Naive thymus-derived CD4-positive, alpha-beta T cell (primary cell): ENCODE data around the gene FSD1L. TPM values are rescaled to one million over a fixed set of nuclear protein-coding genes. Genes with fewer than 3 reads are reported as not detected.

Experiments used
- ATAC-seq: fragments of 150-1000 bp; cut with Tn5 transposase; 2 replicates; pipeline ENCODE4 v1.10.0; 2021; ENCODE audit warnings: mild to moderate bottlenecking, moderate library complexity
- CTCF ChIA-PET: fragments of 350-600 bp; sonication (Branson Sonifier 250); formaldehyde crosslinking; loops from one replicate; lab custom pipeline; 2021; ENCODE audit warnings: antibody characterized with exemption; lab: Charles Lee
- POLR2A ChIA-PET: fragments of 350-600 bp; sonication (Branson Sonifier 250); formaldehyde crosslinking; loops from one replicate; lab custom pipeline; 2021; ENCODE audit warnings: antibody characterized with exemption, inconsistent platforms; lab: Charles Lee
- DNase-seq, 9 donors: peaks; one replicate each; pipeline versions ENCODE4 v3.0.0 to v3.0.0-alpha.2; 2020 to 2022; ENCODE audit warnings: mixed read lengths in 1 of 9
- H3K27ac ChIP-seq: one replicate; pipeline ENCODE4 v1.7.0; 2013; ENCODE audit warnings: mild to moderate bottlenecking, low read depth, low read length, moderate library complexity
- H3K27me3 ChIP-seq, 2 donors: one replicate each; pipeline ENCODE4 v1.7.0; 2013; ENCODE audit warnings: low read length in 2 of 2, mild to moderate bottlenecking in 2 of 2, moderate library complexity in 2 of 2; ENCODE audit not compliant: control insufficient read depth in 2 of 2, insufficient read depth in 2 of 2
- H3K36me3 ChIP-seq, 3 experiments: 1 replicate in 2 of 3; 2 replicates in 1 of 3; pipeline ENCODE4 v1.7.0; 2013; ENCODE audit warnings: low read length in 3 of 3, mild to moderate bottlenecking in 3 of 3, moderate library complexity in 1 of 3; ENCODE audit not compliant: insufficient read depth in 3 of 3, control insufficient read depth in 2 of 3
- H3K4me1 ChIP-seq, 2 donors: one replicate each; pipeline ENCODE4 v1.7.0; 2013; ENCODE audit warnings: low read length in 2 of 2, mild to moderate bottlenecking in 2 of 2, moderate library complexity in 1 of 2; ENCODE audit not compliant: control insufficient read depth in 2 of 2, insufficient read depth in 2 of 2
- H3K4me3 ChIP-seq: 2 replicates; pipeline ENCODE4 v1.7.0; 2013; ENCODE audit warnings: mild to moderate bottlenecking, low read length
- H3K9me3 ChIP-seq, 3 experiments: 1 replicate in 2 of 3; 2 replicates in 1 of 3; pipeline ENCODE4 v1.7.0; 2013; ENCODE audit warnings: low read length in 3 of 3; ENCODE audit not compliant: control insufficient read depth in 2 of 3
- H3K27ac Mint-ChIP-seq, 9 donors: one replicate each; pipeline ENCODE4 v1.8.0; 2020 to 2022; ENCODE audit warnings: mixed read lengths in 9 of 9, mild to moderate bottlenecking in 8 of 9, moderate library complexity in 5 of 9, inconsistent platforms in 2 of 9
- H3K27me3 Mint-ChIP-seq, 5 donors: one replicate each; pipeline ENCODE4 v1.8.0; 2021 to 2022; ENCODE audit warnings: mixed read lengths in 5 of 5, mild to moderate bottlenecking in 1 of 5
- H3K36me3 Mint-ChIP-seq, 5 donors: one replicate each; pipeline ENCODE4 v1.8.0; 2020 to 2022; ENCODE audit warnings: mixed read lengths in 5 of 5, mild to moderate bottlenecking in 3 of 5, inconsistent platforms in 1 of 5
- H3K4me1 Mint-ChIP-seq, 7 donors: one replicate each; pipeline ENCODE4 v1.8.0; 2020 to 2022; ENCODE audit warnings: mixed read lengths in 7 of 7, mild to moderate bottlenecking in 3 of 7, inconsistent platforms in 1 of 7
- H3K4me3 Mint-ChIP-seq, 10 donors: one replicate each; pipeline ENCODE4 v1.8.0; 2020 to 2022; ENCODE audit warnings: mild to moderate bottlenecking in 10 of 10, mixed read lengths in 10 of 10, moderate library complexity in 6 of 10, inconsistent platforms in 2 of 10
- H3K9me3 Mint-ChIP-seq, 11 donors: one replicate each; pipeline ENCODE4 v1.8.0; 2020 to 2022; ENCODE audit warnings: mixed read lengths in 11 of 11, mild to moderate bottlenecking in 4 of 11, inconsistent platforms in 1 of 11, moderate library complexity in 1 of 11
- intact Hi-C, 2 donors: fragments of 100-400 bp; cut with micrococcal nuclease; formaldehyde crosslinking; loops; one replicate each; pipeline ENCODE4 v1.15.1; 2023
- polyA plus RNA-seq, 2 donors: library from polyadenylated mRNA; unstranded; fragments of 300-500 nt; fragmentation: Illumina TruSeq; gene quantifications; one replicate each; pipeline ENCODE4 v1.2.3, GENCODE V29; 2021
- total RNA-seq, 6 experiments: library from RNA in 5 of 6; stranded (reverse) in 5 of 6; gene quantifications; 1 replicate in 5 of 6; 2 replicates in 1 of 6; pipeline ENCODE4 v1.2.3 and lab custom pipeline; 2021 to 2026

The FSD1L gene
- total and polyA plus RNA-seq, 7 experiments from 2014 or later: 0.08 to 5.8 (median 0.61) TPM

- DNase-seq (no peak), ATAC-seq (no peak)
- ChIA-PET POLR2A (no interaction called here), CTCF (interaction anchor here (1.0 to 1.1 kb wide), 2 partner anchors 11 to 17 kb away, joined by 3 to 4 read pairs; no protein-coding TSS in a partner anchor)
- no peaks in the 10 kb centered on the region for H3K4me1 ChIP-seq
- H3K9me3 ChIP-seq: no peaks in the 10 kb centered on the region
- no peaks in the 10 kb centered on the region for H3K27me3 ChIP-seq
- H3K9me3 Mint-ChIP-seq: peaks cover 0 to 4% (median 0%) of the 10 kb centered on the region in 11 donors
- H3K27ac ChIP-seq: no peak overlapping the region
- H3K27me3 Mint-ChIP-seq: peaks cover 0 to 8% (median 0%) of the 10 kb centered on the region in 5 donors
- H3K4me1 Mint-ChIP-seq: no peaks in the 10 kb centered on the region
- intact Hi-C loops: no loop called here
- no peak overlapping the region for H3K27ac Mint-ChIP-seq
- H3K36me3 Mint-ChIP-seq: peaks cover 0 to 3% (median 0%) of the 10 kb centered on the region in 5 donors
- H3K36me3 ChIP-seq: no peaks in the 10 kb centered on the region
- no peak overlapping the region for H3K4me3 Mint-ChIP-seq
- H3K4me3 ChIP-seq: no peak overlapping the region
Measured at GRCh38 chr9:105432247-105432842, 15.5 kb upstream of the FSD1L start.

- Histone ChIP-seq H3K27me3 (no peaks in the 10 kb centered on the region), H3K4me3 (no peak overlapping the region), H3K36me3 (no peaks in the 10 kb centered on the region), H3K9me3 (no peaks in the 10 kb centered on the region), H3K27ac (no peak overlapping the region), H3K4me1 (no peaks in the 10 kb centered on the region)
- Mint-ChIP-seq H3K27ac (no peak overlapping the region), H3K9me3 (peaks cover 0 to 4% (median 0%) of the 10 kb centered on the region in 11 donors), H3K36me3 (peaks cover 0 to 3% (median 0%) of the 10 kb centered on the region in 5 donors), H3K4me1 (no peaks in the 10 kb centered on the region), H3K27me3 (peaks cover 0 to 11% (median 0%) of the 10 kb centered on the region in 5 donors), H3K4me3 (no peak overlapping the region)
- ChIA-PET POLR2A (no interaction called here), CTCF (no interaction called here)
- DNase-seq: no peak
- ATAC-seq: no peak
- intact Hi-C loops: no loop called here
Measured at GRCh38 chr9:105435453-105435852, 12.4 kb upstream of the FSD1L start.

GRCh38 chr9:105436783-105437182 is 11.1 kb upstream of the FSD1L start:
- no peak overlapping the region for H3K4me3 Mint-ChIP-seq
- H3K4me3 ChIP-seq: no peak overlapping the region
- H3K9me3 ChIP-seq: no peaks in the 10 kb centered on the region
- no peaks in the 10 kb centered on the region for H3K27me3 ChIP-seq
- intact Hi-C loops: no loop called here
- ATAC-seq (no peak), DNase-seq (no peak)
- H3K36me3 Mint-ChIP-seq: peaks cover 0 to 3% (median 0%) of the 10 kb centered on the region in 5 donors
- peaks cover 0 to 12% (median 0%) of the 10 kb centered on the region in 5 donors for H3K27me3 Mint-ChIP-seq
- H3K9me3 Mint-ChIP-seq: peaks cover 0 to 4% (median 0%) of the 10 kb centered on the region in 11 donors
- H3K27ac ChIP-seq: no peak overlapping the region
- H3K27ac Mint-ChIP-seq: no peak overlapping the region
- POLR2A ChIA-PET: no interaction called here
- CTCF ChIA-PET: no interaction called here
- H3K36me3 ChIP-seq: no peaks in the 10 kb centered on the region
- no peaks in the 10 kb centered on the region for H3K4me1 ChIP-seq
- H3K4me1 Mint-ChIP-seq: no peaks in the 10 kb centered on the region

GRCh38 chr9:105437704-105438103 is 10.1 kb upstream of the FSD1L start:
- no peaks in the 10 kb centered on the region for H3K9me3 ChIP-seq
- peaks cover 0 to 3% (median 0%) of the 10 kb centered on the region in 5 donors for H3K36me3 Mint-ChIP-seq
- H3K27ac ChIP-seq: no peak overlapping the region
- POLR2A ChIA-PET: no interaction called here
- H3K4me3 Mint-ChIP-seq: no peak overlapping the region
- intact Hi-C loops: no loop called here
- H3K4me3 ChIP-seq: no peak overlapping the region
- H3K4me1 ChIP-seq: no peaks in the 10 kb centered on the region
- no peaks in the 10 kb centered on the region for H3K27me3 ChIP-seq
- H3K4me1 Mint-ChIP-seq: no peaks in the 10 kb centered on the region
- CTCF ChIA-PET: no interaction called here
- DNase-seq (no peak), ATAC-seq (no peak)
- H3K27ac Mint-ChIP-seq: no peak overlapping the region
- peaks cover 0 to 4% (median 0%) of the 10 kb centered on the region in 11 donors for H3K9me3 Mint-ChIP-seq
- peaks cover 0 to 12% (median 0%) of the 10 kb centered on the region in 5 donors for H3K27me3 Mint-ChIP-seq
- H3K36me3 ChIP-seq: no peaks in the 10 kb centered on the region

- ChIA-PET POLR2A (no interaction called here), CTCF (no interaction called here)
- Histone ChIP-seq H3K4me1 (no peaks in the 10 kb centered on the region), H3K27ac (no peak overlapping the region), H3K9me3 (no peaks in the 10 kb centered on the region), H3K4me3 (no peak overlapping the region), H3K36me3 (no peaks in the 10 kb centered on the region), H3K27me3 (no peaks in the 10 kb centered on the region)
- no peak overlapping the region for H3K27ac Mint-ChIP-seq
- H3K27me3 Mint-ChIP-seq: peaks cover 0 to 12% (median 0%) of the 10 kb centered on the region in 5 donors
- intact Hi-C loops: no loop called here
- no peak overlapping the region for H3K4me3 Mint-ChIP-seq
- H3K9me3 Mint-ChIP-seq: peaks cover 0 to 4% (median 0%) of the 10 kb centered on the region in 11 donors
- H3K4me1 Mint-ChIP-seq: no peaks in the 10 kb centered on the region
- DNase-seq: no peak
- ATAC-seq: no peak
- H3K36me3 Mint-ChIP-seq: peaks cover 0 to 3% (median 0%) of the 10 kb centered on the region in 5 donors
Measured at GRCh38 chr9:105438141-105438806, 9.6 kb upstream of the FSD1L start.

- Mint-ChIP-seq H3K4me1 (peaks cover 0 to 4% (median 0%) of the 10 kb centered on the region in 7 donors), H3K4me3 (no peak overlapping the region), H3K36me3 (peaks cover 0 to 3% (median 0%) of the 10 kb centered on the region in 5 donors), H3K27me3 (peaks cover 0 to 9% (median 0%) of the 10 kb centered on the region in 5 donors), H3K9me3 (peaks cover 0 to 4% (median 0%) of the 10 kb centered on the region in 11 donors), H3K27ac (no peak overlapping the region)
- H3K36me3 ChIP-seq: no peaks in the 10 kb centered on the region
- H3K4me1 ChIP-seq: no peaks in the 10 kb centered on the region
- DNase-seq (no peak), ATAC-seq (no peak)
- no peak overlapping the region for H3K27ac ChIP-seq
- intact Hi-C loops: no loop called here
- H3K4me3 ChIP-seq: no peak overlapping the region
- H3K9me3 ChIP-seq: no peaks in the 10 kb centered on the region
- ChIA-PET POLR2A (interaction anchor here (0.7 kb wide), 1 partner anchor 1346 kb away, joined by 4 read pairs; no protein-coding TSS in a partner anchor), CTCF (no interaction called here)
- H3K27me3 ChIP-seq: no peaks in the 10 kb centered on the region
Measured at GRCh38 chr9:105439428-105439827, 8.4 kb upstream of the FSD1L start.
